ENCODE data around the gene ACOT8. TPM values are rescaled to one million over a fixed set of nuclear protein-coding genes. Genes with fewer than 3 reads are reported as not detected.

ACOT8 gene
- total and polyA plus RNA-seq, 10 of the 15 experiments (the other 5 are each of a cell fraction or from before 2014, with no cell fraction given): 5.1 to 47.9 (median 31.8) TPM

DNA sequence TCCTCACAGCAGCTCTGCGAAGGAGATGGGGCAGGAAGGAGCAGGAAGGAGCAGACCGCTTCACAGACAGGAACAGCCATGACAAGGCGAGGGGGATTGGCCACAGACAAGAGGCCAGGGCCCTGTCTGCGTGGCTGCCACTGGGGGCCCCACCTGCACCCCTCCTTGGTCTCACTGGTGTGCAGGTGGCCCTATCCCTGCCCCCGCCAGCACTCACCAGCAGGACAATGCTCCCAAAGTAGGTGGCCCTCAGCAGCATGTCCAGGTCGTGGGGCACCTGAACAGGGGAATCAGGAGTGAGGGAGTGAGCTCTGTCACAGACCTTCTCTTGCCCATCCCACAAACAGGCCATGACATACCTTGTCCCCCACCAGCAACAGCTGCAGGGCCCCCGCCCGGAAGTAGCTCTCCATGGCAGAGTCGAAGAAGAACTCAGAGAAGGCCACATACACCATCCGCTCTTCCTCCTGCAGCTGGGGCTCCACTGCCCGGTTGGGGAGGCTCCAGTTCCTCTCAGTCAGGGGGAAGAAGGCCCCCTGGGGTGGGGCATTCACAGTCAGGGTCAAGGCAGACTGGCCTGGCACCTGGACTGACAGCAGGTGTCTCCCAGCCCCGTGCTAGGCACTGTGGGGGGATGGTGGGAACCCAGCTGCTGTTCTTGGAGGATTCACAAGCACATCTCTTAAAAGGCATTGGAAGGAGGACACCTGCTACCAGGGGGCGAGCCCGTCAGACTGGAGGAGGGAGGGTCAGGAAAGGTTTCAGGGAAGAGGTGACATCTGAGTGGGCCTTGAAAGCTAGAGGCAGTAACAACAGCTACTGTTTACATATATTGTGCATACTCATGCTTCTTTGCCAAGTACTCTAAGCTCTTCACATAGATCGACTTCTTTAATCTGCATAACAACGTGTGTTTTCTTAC, 47.7 kb upstream of the ACOT8 start:
- WGBS (ENCODE audit: insufficient coverage, insufficient replicate concordance, low lambda C conversion rate, missing lambda C conversion rate): 67% methylated on average over 16 of the region's 16 CpGs
- POLR2A ChIA-PET: interaction anchor here (0.6 kb wide), 2 partner anchors 43 to 79 kb away, joined by 3 to 4 read pairs; no protein-coding TSS in a partner anchor

More for the DNA sequence above, 47.7 kb upstream of the ACOT8 start:
- Histone ChIP-seq H3K27ac (ENCODE audit: control insufficient read depth, insufficient read depth) (no peak overlapping the region), H3K79me2 (ENCODE audit: control insufficient read depth, insufficient read depth, low read length) (no peaks in the 10 kb centered on the region), H4K20me1 (ENCODE audit: control insufficient read depth, insufficient read depth) (no peaks in the 10 kb centered on the region), H3K36me3 (ENCODE audit: control insufficient read depth in 2 of 2, insufficient read depth in 2 of 2, low read length in 1 of 2) (no peaks in the 10 kb centered on the region), H3K4me1 (ENCODE audit: control insufficient read depth, insufficient read depth, low read length) (no peaks in the 10 kb centered on the region), H3K9ac (ENCODE audit: control insufficient read depth, insufficient read depth, low read length) (no peak overlapping the region), H3K27me3 (replicated peaks in 1 of 2; ENCODE audit: control insufficient read depth in 2 of 2, insufficient read depth in 2 of 2, low read length in 1 of 2) (no peaks in the 10 kb centered on the region), H3K9me3 (replicated peaks; ENCODE audit: control insufficient read depth, insufficient read depth, low read length) (no peaks in the 10 kb centered on the region), H2AFZ (ENCODE audit: control insufficient read depth, low read depth, low read length) (no peak overlapping the region), H3K4me2 (ENCODE audit: control insufficient read depth, insufficient read depth) (no peak overlapping the region), H3K4me3 (no peak overlapping the region)
- DNase-seq (ENCODE audit: low read depth, low spot score): no peak
- no TSS peak for BruUV-seq (replicated peaks)
- TF ChIP-seq FOS (IDR thresholded peaks at IDR 0.05; ENCODE audit: borderline replicate concordance, extremely low read depth, insufficient read length) (no peak), MYC (IDR thresholded peaks at IDR 0.05; ENCODE audit: insufficient read depth, insufficient read length, insufficient replicate concordance, low read length, severe bottlenecking) (no peak), DPF2 (IDR thresholded peaks at IDR 0.05) (no peak), NFIC (IDR thresholded peaks at IDR 0.05; ENCODE audit: low read depth, low read length) (no peak), ZNF384 (IDR thresholded peaks at IDR 0.05; ENCODE audit: borderline replicate concordance, low read depth, low read length) (no peak), SIN3A (IDR thresholded peaks at IDR 0.05; ENCODE audit: low read depth, low read length) (no peak), CHD4 (IDR thresholded peaks at IDR 0.05) (no peak)
- TF ChIP-seq, protein P1, sequence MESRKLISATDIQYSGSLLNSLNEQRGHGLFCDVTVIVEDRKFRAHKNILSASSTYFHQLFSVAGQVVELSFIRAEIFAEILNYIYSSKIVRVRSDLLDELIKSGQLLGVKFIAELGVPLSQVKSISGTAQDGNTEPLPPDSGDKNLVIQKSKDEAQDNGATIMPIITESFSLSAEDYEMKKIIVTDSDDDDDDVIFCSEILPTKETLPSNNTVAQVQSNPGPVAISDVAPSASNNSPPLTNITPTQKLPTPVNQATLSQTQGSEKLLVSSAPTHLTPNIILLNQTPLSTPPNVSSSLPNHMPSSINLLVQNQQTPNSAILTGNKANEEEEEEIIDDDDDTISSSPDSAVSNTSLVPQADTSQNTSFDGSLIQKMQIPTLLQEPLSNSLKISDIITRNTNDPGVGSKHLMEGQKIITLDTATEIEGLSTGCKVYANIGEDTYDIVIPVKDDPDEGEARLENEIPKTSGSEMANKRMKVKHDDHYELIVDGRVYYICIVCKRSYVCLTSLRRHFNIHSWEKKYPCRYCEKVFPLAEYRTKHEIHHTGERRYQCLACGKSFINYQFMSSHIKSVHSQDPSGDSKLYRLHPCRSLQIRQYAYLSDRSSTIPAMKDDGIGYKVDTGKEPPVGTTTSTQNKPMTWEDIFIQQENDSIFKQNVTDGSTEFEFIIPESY (IDR thresholded peaks at IDR 0.05): no peak
- TF ChIP-seq, protein P2, sequence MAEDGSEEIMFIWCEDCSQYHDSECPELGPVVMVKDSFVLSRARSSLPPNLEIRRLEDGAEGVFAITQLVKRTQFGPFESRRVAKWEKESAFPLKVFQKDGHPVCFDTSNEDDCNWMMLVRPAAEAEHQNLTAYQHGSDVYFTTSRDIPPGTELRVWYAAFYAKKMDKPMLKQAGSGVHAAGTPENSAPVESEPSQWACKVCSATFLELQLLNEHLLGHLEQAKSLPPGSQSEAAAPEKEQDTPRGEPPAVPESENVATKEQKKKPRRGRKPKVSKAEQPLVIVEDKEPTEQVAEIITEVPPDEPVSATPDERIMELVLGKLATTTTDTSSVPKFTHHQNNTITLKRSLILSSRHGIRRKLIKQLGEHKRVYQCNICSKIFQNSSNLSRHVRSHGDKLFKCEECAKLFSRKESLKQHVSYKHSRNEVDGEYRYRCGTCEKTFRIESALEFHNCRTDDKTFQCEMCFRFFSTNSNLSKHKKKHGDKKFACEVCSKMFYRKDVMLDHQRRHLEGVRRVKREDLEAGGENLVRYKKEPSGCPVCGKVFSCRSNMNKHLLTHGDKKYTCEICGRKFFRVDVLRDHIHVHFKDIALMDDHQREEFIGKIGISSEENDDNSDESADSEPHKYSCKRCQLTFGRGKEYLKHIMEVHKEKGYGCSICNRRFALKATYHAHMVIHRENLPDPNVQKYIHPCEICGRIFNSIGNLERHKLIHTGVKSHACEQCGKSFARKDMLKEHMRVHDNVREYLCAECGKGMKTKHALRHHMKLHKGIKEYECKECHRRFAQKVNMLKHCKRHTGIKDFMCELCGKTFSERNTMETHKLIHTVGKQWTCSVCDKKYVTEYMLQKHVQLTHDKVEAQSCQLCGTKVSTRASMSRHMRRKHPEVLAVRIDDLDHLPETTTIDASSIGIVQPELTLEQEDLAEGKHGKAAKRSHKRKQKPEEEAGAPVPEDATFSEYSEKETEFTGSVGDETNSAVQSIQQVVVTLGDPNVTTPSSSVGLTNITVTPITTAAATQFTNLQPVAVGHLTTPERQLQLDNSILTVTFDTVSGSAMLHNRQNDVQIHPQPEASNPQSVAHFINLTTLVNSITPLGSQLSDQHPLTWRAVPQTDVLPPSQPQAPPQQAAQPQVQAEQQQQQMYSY (CRISPR knock-in tag; IDR thresholded peaks at IDR 0.05): no peak
- TF ChIP-seq, protein P3, sequence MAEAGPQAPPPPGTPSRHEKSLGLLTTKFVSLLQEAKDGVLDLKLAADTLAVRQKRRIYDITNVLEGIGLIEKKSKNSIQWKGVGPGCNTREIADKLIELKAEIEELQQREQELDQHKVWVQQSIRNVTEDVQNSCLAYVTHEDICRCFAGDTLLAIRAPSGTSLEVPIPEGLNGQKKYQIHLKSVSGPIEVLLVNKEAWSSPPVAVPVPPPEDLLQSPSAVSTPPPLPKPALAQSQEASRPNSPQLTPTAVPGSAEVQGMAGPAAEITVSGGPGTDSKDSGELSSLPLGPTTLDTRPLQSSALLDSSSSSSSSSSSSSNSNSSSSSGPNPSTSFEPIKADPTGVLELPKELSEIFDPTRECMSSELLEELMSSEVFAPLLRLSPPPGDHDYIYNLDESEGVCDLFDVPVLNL (IDR thresholded peaks at IDR 0.05; ENCODE audit: low read depth, low read length): no peak
- TF ChIP-seq, protein P4, sequence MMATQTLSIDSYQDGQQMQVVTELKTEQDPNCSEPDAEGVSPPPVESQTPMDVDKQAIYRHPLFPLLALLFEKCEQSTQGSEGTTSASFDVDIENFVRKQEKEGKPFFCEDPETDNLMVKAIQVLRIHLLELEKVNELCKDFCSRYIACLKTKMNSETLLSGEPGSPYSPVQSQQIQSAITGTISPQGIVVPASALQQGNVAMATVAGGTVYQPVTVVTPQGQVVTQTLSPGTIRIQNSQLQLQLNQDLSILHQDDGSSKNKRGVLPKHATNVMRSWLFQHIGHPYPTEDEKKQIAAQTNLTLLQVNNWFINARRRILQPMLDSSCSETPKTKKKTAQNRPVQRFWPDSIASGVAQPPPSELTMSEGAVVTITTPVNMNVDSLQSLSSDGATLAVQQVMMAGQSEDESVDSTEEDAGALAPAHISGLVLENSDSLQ (IDR thresholded peaks at IDR 0.05): no peak
- RAD21 ChIA-PET (ENCODE audit: unreplicated experiment): no interaction called here
- in situ Hi-C loops (cut with MboI): no loop called here
- no peak for FAIRE-seq
- intact Hi-C loops (cut with micrococcal nuclease; ENCODE audit: unreplicated experiment): no loop called here
- no peak for ATAC-seq
- CTCF ChIA-PET: interaction anchor here (0.6 to 1.9 kb wide), 5 partner anchors 14 to 175 kb away, joined by 3 to 5 read pairs (median 3); partner anchors contain the start of genes CTSA and NEURL2
- SMC1A ChIA-PET (ENCODE audit: uncharacterized antibody, unreplicated experiment): interaction anchor here (0.5 to 1.8 kb wide), 2 partner anchors 29 to 56 kb away, joined by 3 to 5 read pairs; partner anchors contain the start of gene PCIF1

Data from GM12878 (cell line).